ENCODE data around the gene BHLHA15.

DNA sequence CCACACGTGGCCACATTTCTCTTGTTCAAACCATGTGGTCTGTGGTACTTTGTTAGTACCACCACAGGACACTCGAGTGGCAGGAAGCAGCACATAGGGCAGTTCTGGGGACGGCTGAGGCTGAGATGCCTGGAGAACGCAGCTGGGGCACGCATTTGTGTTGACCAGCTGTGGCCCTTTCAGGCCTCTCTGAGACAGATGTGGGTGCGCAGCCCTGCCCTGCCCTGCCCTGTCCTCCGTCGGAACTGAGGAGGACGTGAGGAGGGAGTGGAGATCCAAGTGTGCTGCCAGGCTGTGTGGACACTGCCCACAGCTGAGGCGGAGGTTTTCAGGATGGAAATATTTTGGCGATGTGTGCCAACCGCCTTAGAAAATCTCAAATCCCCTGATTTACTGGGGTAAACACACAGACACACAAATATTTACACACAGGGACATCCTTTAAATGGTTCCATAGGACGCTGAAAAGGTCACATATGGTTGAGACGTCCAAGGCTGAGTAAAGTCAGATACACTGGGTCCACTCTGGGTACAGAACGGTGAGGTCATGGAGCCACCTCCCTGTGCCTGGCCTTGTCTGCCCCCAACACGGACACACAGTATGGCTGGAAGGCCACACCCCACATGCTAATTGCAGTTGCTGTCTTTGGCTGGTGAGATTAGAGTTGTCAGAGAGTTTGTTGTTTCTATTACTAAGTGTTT is 14.8 kb downstream of the BHLHA15 start:
- TF ChIP-seq, protein P1, sequence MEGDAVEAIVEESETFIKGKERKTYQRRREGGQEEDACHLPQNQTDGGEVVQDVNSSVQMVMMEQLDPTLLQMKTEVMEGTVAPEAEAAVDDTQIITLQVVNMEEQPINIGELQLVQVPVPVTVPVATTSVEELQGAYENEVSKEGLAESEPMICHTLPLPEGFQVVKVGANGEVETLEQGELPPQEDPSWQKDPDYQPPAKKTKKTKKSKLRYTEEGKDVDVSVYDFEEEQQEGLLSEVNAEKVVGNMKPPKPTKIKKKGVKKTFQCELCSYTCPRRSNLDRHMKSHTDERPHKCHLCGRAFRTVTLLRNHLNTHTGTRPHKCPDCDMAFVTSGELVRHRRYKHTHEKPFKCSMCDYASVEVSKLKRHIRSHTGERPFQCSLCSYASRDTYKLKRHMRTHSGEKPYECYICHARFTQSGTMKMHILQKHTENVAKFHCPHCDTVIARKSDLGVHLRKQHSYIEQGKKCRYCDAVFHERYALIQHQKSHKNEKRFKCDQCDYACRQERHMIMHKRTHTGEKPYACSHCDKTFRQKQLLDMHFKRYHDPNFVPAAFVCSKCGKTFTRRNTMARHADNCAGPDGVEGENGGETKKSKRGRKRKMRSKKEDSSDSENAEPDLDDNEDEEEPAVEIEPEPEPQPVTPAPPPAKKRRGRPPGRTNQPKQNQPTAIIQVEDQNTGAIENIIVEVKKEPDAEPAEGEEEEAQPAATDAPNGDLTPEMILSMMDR (conservative IDR thresholded peaks at IDR 0.05 in 1 of 2, IDR thresholded peaks at IDR 0.05 in 1 of 2; ENCODE audit: extremely low read depth in 1 of 2, insufficient read depth in 1 of 2, low read depth in 1 of 2, low read length in 2 of 2), result no peak
- no peak for TF ChIP-seq EZH2 (IDR thresholded peaks at IDR 0.05; ENCODE audit: borderline replicate concordance, low read length)
